GM19463 (cell line): ENCODE data around the gene PCNX1.
A peak's percentile ranks its signal among the peaks of the same experiment; 100 is the strongest.

ENCODE experiments used
- ATAC-seq: cut with Tn5 transposase; IDR thresholded peaks from one replicate; pipeline ENCODE4 v1.9.1; 2021; ENCODE audit warnings: mild to moderate bottlenecking, moderate library complexity; ENCODE audit not compliant: unreplicated experiment

Gene PCNX1

DNA sequence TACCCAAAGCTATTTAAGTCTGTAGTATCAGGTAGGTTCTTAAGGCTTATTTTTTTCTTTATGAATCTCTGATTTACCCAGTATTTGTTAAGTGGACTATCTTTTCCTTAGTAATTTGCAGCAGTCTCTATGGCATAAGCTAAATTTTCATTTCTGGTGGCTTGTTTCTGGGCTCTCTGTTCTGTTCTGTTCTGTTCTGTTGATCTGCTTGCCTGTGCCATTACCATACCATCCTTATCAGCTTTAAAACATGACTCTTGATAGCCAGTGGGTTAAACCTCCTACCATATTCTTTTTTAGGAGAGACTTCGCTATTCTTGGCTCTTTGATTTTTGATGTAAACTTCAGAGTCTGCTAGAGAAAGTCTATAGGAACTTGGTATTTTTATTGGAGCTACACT is 46.8 kb downstream of the PCNX1 start:
- ATAC-seq: no peak

DNA sequence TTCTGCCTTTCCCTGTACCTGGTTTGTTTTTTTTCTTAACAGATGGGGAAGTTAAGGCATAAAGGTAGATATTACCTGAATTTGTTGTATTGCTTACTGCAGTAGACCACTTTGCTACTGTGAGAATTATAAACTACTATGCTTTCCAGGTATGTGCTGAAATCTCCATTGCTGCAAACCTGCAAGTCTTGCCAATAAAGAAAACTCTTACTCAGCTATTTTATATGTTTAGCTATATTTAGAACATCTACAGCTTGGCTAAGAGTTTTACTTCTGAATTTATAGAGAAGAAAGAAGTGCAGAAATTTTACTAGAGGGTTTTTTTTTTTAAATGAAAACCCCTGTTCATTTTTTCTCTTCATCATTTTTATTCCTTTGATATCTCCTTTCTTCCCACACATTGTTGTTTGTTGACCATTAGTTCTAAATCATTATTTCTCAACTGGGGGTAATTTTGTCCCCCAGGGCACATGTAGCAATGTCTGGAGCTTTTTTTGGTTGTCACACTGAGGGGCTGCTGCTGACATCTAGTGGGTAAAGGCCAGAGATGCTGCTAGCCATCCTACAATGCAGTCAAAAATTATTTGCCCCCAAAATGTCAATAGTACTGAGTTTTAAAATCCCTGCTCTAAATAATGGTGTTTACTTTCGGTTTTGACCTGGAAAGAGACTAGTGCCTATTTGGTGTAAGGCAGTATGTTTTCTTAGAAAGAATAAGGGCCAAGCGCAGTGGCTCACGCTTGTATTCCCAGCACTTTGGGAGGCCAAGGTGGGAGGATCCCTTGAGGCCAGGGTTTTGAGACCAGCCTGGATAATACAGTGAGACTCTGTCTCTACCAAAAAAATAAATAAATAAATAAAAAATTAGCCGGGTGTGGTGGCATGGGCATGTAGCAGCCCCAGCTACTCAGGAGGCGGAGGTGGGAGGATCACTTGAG is 48.6 kb downstream of the PCNX1 start:
- no peak for ATAC-seq

DNA sequence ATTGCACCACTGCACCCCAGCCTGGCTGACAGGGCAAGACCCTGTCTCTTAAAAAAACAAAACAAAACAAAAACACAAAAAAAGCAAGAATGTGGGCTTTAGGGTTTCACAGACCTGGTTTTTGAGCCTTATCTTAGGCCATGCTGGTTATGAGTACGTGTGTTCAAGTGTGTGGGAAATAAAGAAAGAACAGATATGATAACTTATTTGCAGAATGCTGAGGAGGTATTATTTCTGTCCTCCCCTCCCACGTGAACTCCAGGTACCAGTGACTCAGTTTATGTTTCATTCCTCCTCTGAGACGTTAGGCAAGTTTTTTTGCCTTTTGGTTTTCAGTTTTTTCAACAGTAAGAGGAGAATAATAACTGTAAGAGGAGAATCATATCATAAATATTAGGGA is 49.3 kb downstream of the PCNX1 start:
- ATAC-seq: no peak

DNA sequence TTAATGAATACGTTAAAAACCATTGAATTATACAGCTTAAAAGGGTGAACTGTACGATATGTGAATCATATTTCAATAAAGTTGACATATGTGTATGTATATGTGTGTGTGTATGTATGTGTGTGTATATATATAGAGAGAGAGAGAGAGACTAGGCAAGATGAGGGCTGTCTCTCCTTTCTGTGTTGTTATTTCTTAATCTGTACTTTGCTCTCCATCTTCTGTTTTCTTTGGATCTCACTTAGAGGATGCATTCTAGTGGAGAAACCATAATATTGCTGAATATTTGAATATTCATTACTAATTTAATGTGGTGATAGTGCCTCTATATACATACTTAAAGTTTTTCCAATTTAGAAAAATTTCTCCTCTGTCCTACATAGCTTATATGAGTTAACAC is 50.5 kb downstream of the PCNX1 start:
- ATAC-seq: no peak

DNA sequence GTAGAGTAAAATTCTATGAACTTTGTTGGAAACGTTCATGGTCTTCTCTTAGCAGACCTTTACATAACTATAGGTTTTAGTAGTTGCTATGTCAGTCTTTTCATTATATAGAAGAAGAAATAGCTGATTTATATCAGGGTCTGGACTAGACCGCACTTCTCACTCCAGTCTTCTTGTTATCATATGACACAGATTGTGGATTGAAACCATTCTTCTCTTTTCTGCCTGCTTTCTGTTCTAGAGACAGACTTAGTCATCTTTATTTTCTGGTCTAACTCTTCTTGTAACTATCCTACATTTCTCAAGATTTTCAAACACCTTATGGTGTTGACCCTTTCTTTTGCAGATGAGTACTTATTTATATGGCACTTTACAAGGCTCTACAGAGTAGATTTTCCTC is 55.7 kb downstream of the PCNX1 start:
- ATAC-seq: no peak

DNA sequence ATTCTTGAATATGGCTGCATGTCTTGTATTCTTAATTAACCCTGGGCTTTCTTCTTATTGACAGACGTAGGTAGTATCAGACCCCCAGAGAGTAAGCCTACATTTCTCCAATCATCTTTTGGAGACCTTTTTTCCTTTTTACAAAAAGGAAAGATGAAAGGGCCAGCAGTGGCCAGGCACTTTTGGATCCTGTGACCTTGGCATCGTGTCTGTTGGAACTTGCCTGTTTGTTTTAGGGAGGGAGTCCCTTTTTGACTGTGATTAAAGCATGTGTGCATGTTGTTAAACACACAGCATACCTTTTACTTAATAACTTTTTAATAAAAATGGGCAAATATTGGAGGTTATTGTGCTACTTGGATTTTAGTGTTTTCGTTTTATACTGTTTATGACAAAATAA is 57.2 kb downstream of the PCNX1 start:
- ATAC-seq: no peak

DNA sequence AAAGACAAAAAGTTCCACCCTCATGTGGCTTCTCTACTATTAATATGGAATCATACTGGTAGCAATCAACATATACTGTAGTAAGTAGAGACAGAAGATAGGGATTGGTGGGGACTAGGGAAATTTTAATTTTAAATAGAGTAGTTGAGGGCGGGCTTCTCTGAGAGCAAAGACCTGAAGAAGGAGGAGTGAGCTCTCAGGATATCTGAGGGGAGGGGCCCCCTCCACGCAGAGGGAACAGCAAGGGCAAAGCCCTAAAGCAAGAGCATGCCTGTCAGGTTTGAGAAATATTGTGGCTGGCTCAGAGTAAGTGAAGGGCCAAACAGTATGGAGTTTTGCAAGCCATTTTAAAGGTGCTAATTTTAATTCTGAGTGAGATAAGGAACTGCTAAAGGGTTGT is 64.3 kb downstream of the PCNX1 start:
- no peak for ATAC-seq

DNA sequence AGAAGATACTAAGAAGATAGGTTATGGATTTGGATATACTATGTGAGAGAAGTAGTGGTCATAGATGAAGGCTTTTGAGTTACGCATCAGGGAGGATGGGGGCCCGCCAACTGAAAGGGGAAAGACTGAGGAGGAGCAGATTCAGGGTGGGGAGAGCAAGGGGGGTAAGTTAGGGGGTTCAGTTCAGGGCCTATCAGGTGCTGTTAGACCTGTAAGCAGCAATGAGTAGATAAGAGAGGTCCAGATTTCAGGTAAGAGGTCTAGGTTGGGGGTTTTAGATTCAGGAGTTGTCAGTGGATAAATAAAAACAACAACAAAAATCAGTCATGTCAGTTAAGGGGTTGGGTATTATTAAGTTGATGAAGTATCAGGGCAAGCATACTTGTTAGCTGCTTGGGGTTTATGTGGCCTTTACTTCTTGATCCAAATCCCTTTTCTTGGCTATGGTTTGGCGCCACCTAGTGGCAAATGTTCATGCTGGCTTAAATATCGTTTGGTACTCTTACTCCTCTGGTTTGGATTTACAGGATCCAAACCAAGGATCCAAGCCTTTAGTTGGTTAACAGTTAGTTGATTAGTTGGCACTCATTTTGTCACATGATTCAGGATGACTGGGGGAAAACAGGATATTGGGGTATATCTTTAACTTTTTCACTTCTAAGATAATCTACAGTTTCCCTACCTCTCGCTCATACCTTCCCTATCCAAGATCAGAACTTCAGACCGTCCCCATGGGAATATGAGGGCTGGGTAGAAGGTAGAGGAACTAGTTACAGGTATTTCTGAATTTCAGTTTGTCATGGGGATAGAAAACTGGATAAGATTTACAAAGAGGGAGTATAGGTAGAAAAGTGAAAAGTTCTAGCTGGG is 65.1 kb downstream of the PCNX1 start:
- peak; percentile 50 for ATAC-seq

DNA sequence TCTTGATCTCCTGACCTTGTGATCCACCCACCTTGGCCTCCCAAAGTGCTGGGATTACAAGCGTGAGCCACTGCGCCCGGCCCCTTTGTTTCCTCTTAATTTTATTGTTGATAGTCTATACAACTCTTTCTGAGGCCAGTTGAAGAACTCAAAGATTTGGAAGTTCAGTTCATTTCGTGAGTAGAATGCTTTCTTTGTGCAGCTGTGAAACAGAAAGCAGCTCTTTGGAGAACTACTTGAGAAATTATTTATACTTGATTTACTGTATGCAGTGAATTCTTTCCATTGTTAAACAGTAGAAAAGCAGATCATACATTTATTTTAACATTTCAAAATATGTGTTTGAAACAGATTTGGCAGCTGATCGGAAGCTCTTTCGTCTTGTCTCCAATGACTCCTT is 69.3 kb downstream of the PCNX1 start:
- no peak for ATAC-seq

DNA sequence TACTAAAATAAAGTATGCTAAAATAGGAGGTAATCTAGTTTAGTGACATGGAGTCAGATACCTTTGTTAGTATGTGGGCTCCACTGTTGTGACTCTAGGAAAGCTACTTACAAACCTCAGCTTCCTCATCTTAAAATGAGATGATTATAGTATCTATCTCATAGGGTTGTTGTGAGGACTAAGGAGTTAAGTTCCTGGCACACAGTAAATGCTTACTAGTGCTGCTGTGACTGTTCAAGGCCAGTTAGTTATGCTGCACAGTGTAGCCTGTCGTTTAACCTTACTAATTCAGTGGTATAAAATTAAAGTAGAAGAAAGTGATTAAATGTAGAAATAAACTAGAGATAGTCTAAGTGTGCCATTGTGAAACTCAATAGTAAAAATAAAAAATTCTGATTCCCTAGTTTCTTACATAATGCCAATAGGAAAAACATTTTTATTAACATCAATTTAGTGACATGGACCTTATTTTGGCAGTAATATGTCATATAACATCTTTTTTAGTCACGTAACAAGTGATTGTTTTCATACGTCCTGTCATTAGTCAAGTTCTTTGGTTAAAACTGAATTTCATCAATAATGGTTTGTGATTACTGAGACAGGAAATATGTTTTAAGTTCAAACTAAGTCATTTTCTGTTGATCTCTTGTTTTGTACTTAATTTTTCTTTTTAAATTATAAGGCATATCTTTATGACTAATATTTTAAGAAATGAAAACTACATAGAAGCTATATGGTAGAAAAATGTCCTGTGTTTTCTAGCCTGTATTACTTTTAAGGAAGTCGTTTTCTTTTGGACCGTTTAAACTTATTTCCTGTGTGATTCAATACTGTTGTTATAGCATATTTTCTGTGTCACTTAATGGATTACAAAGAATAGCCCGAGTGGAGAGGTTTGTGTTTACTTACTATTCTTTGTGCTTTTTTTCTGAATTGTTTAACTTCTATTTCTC is 74.0 kb downstream of the PCNX1 start:
- ATAC-seq: no peak

DNA sequence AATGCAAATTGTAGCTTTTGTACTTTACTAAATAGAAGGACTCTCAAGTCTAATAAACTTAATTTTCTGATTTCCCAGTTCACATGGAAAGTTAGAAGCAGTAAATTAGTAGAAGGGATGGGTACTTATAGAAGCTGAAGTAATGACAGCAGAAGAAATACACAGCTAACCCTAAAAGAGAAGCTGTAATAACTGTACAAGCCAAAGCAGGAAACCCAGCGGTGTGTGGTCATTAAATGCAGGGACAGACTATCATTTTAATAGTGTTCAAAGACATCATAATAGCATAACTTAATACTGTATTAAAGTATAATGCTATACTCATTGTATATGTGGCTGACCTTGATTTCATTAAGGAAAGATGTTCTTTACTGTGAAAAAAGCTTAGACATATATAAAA is 74.9 kb downstream of the PCNX1 start:
- no peak for ATAC-seq

DNA sequence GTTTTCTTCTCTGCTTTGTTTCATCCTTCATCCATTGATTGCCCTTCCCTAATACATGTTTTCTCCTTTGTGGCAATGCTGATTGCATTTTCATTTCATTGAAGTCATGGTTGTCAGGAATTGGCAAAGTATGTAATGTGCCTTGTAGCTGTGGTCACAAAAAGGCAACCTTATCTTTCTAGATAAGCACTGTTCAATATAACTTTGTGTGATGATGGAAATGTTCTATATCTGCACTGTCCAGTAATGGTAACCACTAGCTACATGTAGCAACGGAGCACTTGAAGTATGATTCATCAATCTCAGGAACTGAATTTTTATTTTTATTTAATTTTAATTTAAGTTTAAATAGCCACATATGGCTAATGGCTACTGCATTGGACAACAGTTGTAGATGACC is 79.8 kb downstream of the PCNX1 start:
- ATAC-seq: no peak

DNA sequence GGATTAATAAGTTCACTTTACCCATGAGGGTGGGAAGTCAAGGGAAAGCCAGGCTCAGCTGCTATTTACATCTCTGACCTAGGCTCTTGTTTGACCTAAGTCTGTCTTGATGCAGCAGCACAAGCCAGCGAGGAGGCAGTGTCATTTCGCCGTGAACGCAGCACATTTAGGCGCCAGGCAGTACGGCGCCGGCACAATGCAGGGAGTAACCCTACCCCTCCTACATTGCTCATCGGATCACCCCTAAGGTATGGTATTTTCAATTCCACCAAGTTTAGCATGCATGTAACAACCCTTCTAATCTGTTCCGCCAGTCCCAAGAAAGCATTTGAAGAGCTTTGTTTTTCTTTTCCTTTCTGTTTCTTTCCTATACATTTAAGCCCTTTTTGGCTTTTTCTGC is 81.2 kb downstream of the PCNX1 start:
- ATAC-seq: no peak

DNA sequence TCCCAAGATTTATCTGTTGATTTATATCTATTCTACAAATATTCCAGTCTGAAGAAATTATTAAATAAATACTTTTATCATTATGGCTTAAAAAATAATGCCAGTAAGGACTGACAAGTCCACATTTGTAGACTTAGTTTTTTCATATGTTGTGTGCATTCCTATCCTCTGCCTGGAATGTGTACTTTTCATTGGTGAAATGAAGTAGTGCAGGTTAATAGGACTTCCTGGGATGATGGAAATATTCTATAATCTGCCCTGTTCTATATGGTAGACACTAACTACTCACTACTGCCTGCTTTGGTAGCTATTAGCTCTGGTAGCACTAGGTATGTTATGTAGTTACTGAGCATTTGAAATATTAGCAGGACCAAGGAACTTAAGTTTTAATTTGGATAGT is 86.7 kb downstream of the PCNX1 start:
- ATAC-seq: no peak

DNA sequence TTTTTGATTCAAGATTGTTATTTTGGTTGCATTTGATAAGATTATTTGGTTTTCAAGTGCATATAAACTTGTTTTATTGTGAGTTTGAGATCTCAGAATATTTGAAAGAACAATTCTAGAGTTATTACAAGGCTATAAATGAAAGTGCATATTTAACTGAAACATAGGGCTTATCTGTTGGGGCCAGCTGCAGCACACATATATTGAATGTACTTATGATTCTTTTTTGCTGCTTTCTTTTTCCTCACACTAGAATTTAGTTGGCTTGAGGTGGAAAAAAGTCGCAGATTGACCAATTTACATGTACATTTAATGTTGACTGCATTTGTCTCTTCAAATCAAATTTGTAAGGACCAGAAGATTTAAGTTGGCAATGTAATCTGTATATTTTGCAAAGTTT is 88.0 kb downstream of the PCNX1 start:
- no peak for ATAC-seq

DNA sequence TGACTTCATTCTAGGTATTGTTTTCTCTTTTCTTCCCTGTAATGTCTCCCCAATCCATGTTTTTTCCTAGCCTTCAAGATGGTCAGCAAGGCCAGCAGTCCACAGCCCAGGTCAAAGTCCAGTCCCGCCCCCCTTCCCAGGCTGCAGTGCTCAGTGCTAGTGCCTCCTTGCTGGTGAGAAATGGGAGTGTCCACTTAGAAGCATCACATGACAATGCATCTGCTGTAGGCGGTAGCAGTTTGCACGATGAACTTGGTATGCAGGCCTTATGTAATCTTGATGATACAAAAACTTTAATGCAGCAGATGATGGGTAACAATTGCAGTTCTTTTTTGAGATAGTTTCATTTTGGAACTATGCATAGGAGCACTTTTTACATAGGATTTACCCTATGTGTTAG is 88.4 kb downstream of the PCNX1 start:
- ATAC-seq: no peak

DNA sequence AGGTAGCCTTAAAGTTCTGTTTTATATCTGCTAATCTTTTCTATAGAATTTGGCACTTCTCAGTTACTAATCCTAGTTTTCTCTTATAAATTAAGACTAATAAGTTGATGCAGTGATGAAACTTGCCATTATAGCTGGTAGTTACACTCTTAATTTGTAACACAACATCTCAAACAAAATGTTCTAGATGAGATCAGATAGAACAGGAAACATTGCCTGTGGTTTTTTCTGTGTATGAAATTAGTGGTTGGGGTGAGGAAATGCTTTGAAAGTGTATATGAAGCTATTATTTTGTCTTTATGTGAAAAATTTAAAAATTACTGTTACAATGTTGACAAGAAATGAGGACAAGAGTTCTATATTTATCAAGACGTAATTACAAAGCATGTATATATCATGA is 91.9 kb downstream of the PCNX1 start:
- no peak for ATAC-seq

DNA sequence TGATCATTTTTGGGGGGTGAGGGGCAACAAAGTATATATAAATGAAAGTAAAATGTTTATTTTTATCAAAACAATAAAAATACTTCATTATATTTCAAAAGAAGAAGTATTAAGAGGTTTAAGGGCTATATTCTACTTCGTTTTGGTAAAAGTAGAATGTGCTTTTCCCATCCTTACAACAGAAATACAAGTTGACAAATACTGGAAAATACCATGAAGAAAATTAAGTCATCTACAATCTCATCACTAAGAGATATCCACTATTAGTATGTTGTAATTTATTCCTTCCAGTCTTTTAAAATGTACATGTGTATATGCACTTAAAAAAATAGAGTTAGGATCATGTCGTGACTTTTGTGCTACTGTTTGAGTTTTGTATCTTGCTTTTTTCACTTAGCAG is 92.8 kb downstream of the PCNX1 start:
- ATAC-seq: no peak

DNA sequence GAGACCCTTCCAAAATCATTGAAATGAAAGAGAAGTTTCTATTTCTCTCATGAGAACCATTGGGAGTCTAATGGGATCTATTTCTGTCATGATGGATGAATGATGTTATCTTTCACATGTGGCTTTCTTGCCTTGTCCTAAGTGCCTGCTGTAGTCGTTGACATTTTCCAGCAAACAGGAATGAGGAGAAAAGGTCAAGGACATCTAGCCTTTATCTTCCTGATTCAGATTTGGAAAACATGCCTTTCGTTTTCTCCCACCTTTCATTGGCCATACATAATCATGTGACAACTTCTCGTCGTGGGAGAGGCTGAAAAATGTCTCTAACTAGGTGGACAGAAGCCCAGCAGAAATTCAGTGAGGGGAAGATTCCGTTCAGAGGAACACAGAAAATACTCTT is 94.5 kb downstream of the PCNX1 start:
- no peak for ATAC-seq

DNA sequence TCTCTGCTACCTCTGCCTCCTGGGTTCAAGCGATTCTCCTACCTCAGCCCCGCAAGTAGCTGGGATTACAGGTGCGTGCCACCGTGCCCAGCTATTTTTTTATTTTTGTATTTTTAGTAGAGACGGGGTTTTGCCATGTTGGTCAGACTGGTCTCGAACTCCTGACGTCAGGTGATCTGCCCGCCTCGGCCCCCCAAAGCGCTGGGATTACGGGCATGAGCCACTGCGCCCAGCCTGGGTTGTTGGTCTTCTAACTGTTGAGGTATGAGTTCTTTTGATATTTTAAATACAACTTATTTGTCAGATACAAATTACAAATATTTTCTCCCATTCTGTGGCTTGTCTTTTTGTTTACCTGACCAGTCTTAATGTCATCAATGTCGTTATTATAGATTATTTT is 95.9 kb downstream of the PCNX1 start:
- ATAC-seq: no peak

DNA sequence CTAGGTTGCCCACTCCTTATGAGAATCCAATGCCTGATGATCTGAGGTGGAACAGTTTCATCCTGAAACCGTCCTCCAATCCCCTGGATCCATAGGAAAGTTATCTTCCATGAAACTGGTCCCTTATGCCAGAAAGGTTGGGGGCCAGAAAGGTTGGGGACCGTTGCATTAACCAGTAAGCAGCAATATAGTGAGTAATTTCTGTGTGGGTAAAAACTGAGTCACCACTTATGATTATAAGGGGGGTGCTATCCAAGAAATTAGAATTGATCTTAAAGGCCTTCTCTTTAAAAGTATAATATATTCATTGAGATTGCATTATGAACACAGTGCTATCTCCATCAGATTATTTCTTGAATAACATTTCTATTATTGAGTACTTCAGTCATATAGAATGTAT is 97.2 kb downstream of the PCNX1 start:
- no peak for ATAC-seq
